Heart left ventricle (tissue), 13 donors: Measurements from ENCODE around the gene MAG.

Source experiments
- CTCF ChIP-seq, 12 donors: fragments of 200-600 bp; sonication (generic) in 4 of 12; IDR thresholded peaks; one replicate each; pipeline versions ENCODE4 v1.5.0 to v1.8.0; 2018 to 2022; ENCODE audit warnings: antibody characterized with exemption in 12 of 12, mild to moderate bottlenecking in 5 of 12
- POLR2A ChIP-seq, 2 donors: fragments of 450-650 bp; IDR thresholded peaks; one replicate each; pipeline ENCODE4 v1.6.1; 2017; ENCODE audit warnings: antibody characterized with exemption in 2 of 2, mild to moderate bottlenecking in 2 of 2, moderate library complexity in 2 of 2
- donor health status: ischemic (EF 13 %, LVEDD 7.1; RV severe dilation, severe dysfunction).
- donor health status: DM: no; HTN: yes; CAD: no.
- donor health status: DM: no; HTN: no; CAD: no.
- donor health status: ischemic (EF 25% LVEDD 6.9; RV normal size, moderate dysfunction).
- donor health status: ischemic (EF 25% LVEDD 5.7; RV mildly dilated, moderate dysfunction).
- donor health status: ischemic (EF 35%, LVEDD 5.7; RV mildly dilated, moderate dysfunction).
- donor health status: nonischemic (EF 11% LVEDD 7.7; RV severe dilation, severe dysfunction).
- donor health status: DM: yes; HTN: yes; CAD: no.
- donor health status: PGD.
- donor health status: ischemic (EF 29% LVEDD 5.4; RV normal size, mild dysfunction).
- donor health status: nonischemic (EF 23%, LVEDD 6.1; RV moderate dilation, normal function).

GRCh38 chr19:35315883-35316282, 23.9 kb downstream of the MAG start:
- TF ChIP-seq CTCF (IDR thresholded peaks at IDR 0.05): no peak
- TF ChIP-seq POLR2A (IDR thresholded peaks at IDR 0.05): no peak
